H9 (cell line): ENCODE data around the gene KCNMA1. TPM values are rescaled to one million over a fixed set of nuclear protein-coding genes. Genes with fewer than 3 reads are reported as not detected.

ENCODE experiments used
- DNase-seq: peaks from one replicate; pipeline ENCODE4 v3.0.0-alpha.2; 2017
- H2AFZ ChIP-seq: one replicate; pipeline ENCODE4 v1.6.1; 2013; ENCODE audit warnings: mild to moderate bottlenecking, low read length, control low read depth, moderate library complexity
- H2AK5ac ChIP-seq: 2 replicates; pipeline ENCODE4 v1.6.1; 2013; ENCODE audit warnings: low read length, control low read depth, mixed read lengths; ENCODE audit not compliant: insufficient read length
- H2BK120ac ChIP-seq: one replicate; pipeline ENCODE4 v1.6.1; 2013; ENCODE audit warnings: low read depth, mild to moderate bottlenecking, low read length, control low read depth, inconsistent platforms; ENCODE audit not compliant: poor library complexity, severe bottlenecking
- H2BK12ac ChIP-seq: 2 replicates; pipeline ENCODE4 v1.6.1; 2013; ENCODE audit warnings: low read length, control low read depth, mixed read lengths, low read depth; ENCODE audit not compliant: insufficient read length
- H2BK15ac ChIP-seq: 2 replicates; pipeline ENCODE4 v1.6.1; 2013; ENCODE audit warnings: low read depth, low read length, control low read depth
- H2BK20ac ChIP-seq: one replicate; pipeline ENCODE4 v1.6.1; 2013; ENCODE audit warnings: low read depth, mild to moderate bottlenecking, low read length, control low read depth, inconsistent platforms; ENCODE audit not compliant: poor library complexity, severe bottlenecking
- H2BK5ac ChIP-seq: 2 replicates; pipeline ENCODE4 v1.6.1; 2013; ENCODE audit warnings: low read length, control low read depth, mixed read lengths; ENCODE audit not compliant: insufficient read length
- H3K14ac ChIP-seq: 2 replicates; pipeline ENCODE4 v1.6.1; 2013; ENCODE audit warnings: low read length, control low read depth; ENCODE audit not compliant: insufficient read depth
- H3K18ac ChIP-seq: 2 replicates; pipeline ENCODE4 v1.6.1; 2013; ENCODE audit warnings: low read depth, mild to moderate bottlenecking, mixed read lengths, low read length, control low read depth; ENCODE audit not compliant: insufficient read length
- H3K23ac ChIP-seq: 2 replicates; pipeline ENCODE4 v1.6.1; 2013; ENCODE audit warnings: low read length, control low read depth, mixed read lengths, low read depth; ENCODE audit not compliant: insufficient read length
- H3K23me2 ChIP-seq: 2 replicates; pipeline ENCODE4 v1.6.1; 2013; ENCODE audit warnings: low read depth, mild to moderate bottlenecking, mixed read lengths, low read length, control low read depth; ENCODE audit not compliant: insufficient read length, poor library complexity, severe bottlenecking
- H3K27ac ChIP-seq: 2 replicates; pipeline ENCODE4 v1.5.1; 2013; ENCODE audit warnings: low read length, control low read depth, mixed read lengths, low read depth; ENCODE audit not compliant: insufficient read length
- H3K27me3 ChIP-seq: 2 replicates; pipeline ENCODE4 v1.6.1; 2013; ENCODE audit warnings: low read length, control low read depth, inconsistent platforms; ENCODE audit not compliant: insufficient read depth
- H3K4ac ChIP-seq: 2 replicates; pipeline ENCODE4 v1.6.1; 2013; ENCODE audit warnings: low read depth, mild to moderate bottlenecking, control low read depth, inconsistent platforms, low read length, moderate library complexity
- H3K4me1 ChIP-seq: 2 replicates; pipeline ENCODE4 v1.6.1; 2013; ENCODE audit warnings: low read length, control low read depth, inconsistent platforms; ENCODE audit not compliant: insufficient read depth
- H3K4me2 ChIP-seq: 2 replicates; pipeline ENCODE4 v1.6.1; 2013; ENCODE audit warnings: low read length, control low read depth, mixed read lengths; ENCODE audit not compliant: insufficient read length, insufficient read depth
- H3K56ac ChIP-seq: 2 replicates; pipeline ENCODE4 v1.6.1; 2013; ENCODE audit warnings: low read depth, mild to moderate bottlenecking, mixed read lengths, low read length, control low read depth; ENCODE audit not compliant: insufficient read length
- H3K79me1 ChIP-seq: 2 replicates; pipeline ENCODE4 v1.6.1; 2013; ENCODE audit warnings: low read depth, mild to moderate bottlenecking, moderate library complexity, low read length, control low read depth, inconsistent platforms; ENCODE audit not compliant: insufficient read depth, poor library complexity, severe bottlenecking
- H3K79me2 ChIP-seq: 2 replicates; pipeline ENCODE4 v1.6.1; 2013; ENCODE audit warnings: low read length, control low read depth, inconsistent platforms; ENCODE audit not compliant: insufficient read depth
- H3K9ac ChIP-seq: 2 replicates; pipeline ENCODE4 v1.6.1; 2013; ENCODE audit warnings: low read length, control low read depth, mixed read lengths; ENCODE audit not compliant: insufficient read length; ENCODE audit errors: extremely low read depth
- H3K9me3 ChIP-seq: one replicate; pipeline ENCODE4 v1.6.1; 2013; ENCODE audit warnings: low read depth, low read length, inconsistent platforms; ENCODE audit not compliant: control insufficient read depth
- H3T11ph ChIP-seq: one replicate; pipeline ENCODE4 v1.6.1; 2013; ENCODE audit warnings: mild to moderate bottlenecking, low read length, control low read depth, inconsistent platforms
- H4K20me1 ChIP-seq: one replicate; pipeline ENCODE4 v1.6.1; 2013; ENCODE audit not compliant: control insufficient read depth, insufficient read length, insufficient read depth
- H4K5ac ChIP-seq: 2 replicates; pipeline ENCODE4 v1.6.1; 2013; ENCODE audit warnings: low read depth, mild to moderate bottlenecking, mixed read lengths, low read length, control low read depth; ENCODE audit not compliant: insufficient read length
- H4K8ac ChIP-seq: replicated peaks from 2 replicates; pipeline ENCODE4 v1.6.1; 2013; ENCODE audit warnings: low read length, control low read depth, mixed read lengths, low read depth; ENCODE audit not compliant: insufficient read length
- H4K91ac ChIP-seq: 2 replicates; pipeline ENCODE4 v1.6.1; 2013; ENCODE audit warnings: low read depth, mild to moderate bottlenecking, moderate library complexity, mixed read lengths, low read length, control low read depth; ENCODE audit not compliant: insufficient read length
- H3K27ac Mint-ChIP-seq, 3 experiments: 2 replicates in 2 of 3; 3 replicates in 1 of 3; pipeline ENCODE4 v1.8.0; 2020 to 2021; ENCODE audit warnings: mixed read lengths in 3 of 3, mild to moderate bottlenecking in 1 of 3, moderate library complexity in 1 of 3
- H3K27me3 Mint-ChIP-seq: 2 replicates; pipeline ENCODE4 v1.8.0; 2021; ENCODE audit warnings: low read depth, mild to moderate bottlenecking, moderate library complexity, mixed read lengths
- H3K36me3 Mint-ChIP-seq, 3 experiments: 2 replicates in 2 of 3; 3 replicates in 1 of 3; pipeline ENCODE4 v1.8.0; 2020 to 2021; ENCODE audit warnings: low read depth in 3 of 3, mixed read lengths in 3 of 3; ENCODE audit not compliant: insufficient read depth in 1 of 3
- H3K4me1 Mint-ChIP-seq, 2 experiments: 2 replicates each; pipeline ENCODE4 v1.8.0; 2020; ENCODE audit warnings: mixed read lengths in 2 of 2
- H3K4me3 Mint-ChIP-seq, 2 experiments: 2 replicates in 1 of 2; 3 replicates in 1 of 2; pipeline ENCODE4 v1.8.0; 2020 to 2021; ENCODE audit warnings: mild to moderate bottlenecking in 2 of 2, mixed read lengths in 2 of 2, moderate library complexity in 1 of 2
- H3K9me3 Mint-ChIP-seq, 2 experiments: 2 replicates in 1 of 2; 3 replicates in 1 of 2; pipeline ENCODE4 v1.8.0; 2020; ENCODE audit warnings: mild to moderate bottlenecking in 2 of 2, mixed read lengths in 2 of 2, moderate library complexity in 1 of 2
- WGBS: extraction: QIAGEN DNeasy Blood & Tissue Kit; methylation state at CpG from one replicate; pipeline ENCODE4 v1.1.7; 2013; ENCODE audit warnings: missing lambda C conversion rate, low lambda C conversion rate, mixed read lengths; ENCODE audit not compliant: insufficient read length; ENCODE audit errors: extremely low coverage; 5-methylcytosine and 5-hydroxymethylcytosine counted together
- total RNA-seq: library from RNA; stranded (reverse); gene quantifications from 2 replicates; pipeline ENCODE4 v1.2.1, GENCODE V29; 2021
- TF ChIP-seq, protein P1 (sequence below): fragments of 200-600 bp; sonication (generic); conservative IDR thresholded peaks from 3 replicates; pipeline ENCODE4 v1.8.0; 2021; ENCODE audit warnings: antibody characterized with exemption, mild to moderate bottlenecking

The KCNMA1 gene
- total RNA-seq, 1 experiment from 2014 or later, result 2.0 TPM

GRCh38 chr10:77281719-77282118 lies 355.9 kb downstream of the KCNMA1 start:
- no CpG with 5 or more reads among the region's 4 CpGs for WGBS
- Histone ChIP-seq H4K8ac (no peak overlapping the region), H3K4me2 (no peak overlapping the region), H3K23me2 (no peaks in the 10 kb centered on the region), H3K9me3 (no peaks in the 10 kb centered on the region), H3K79me2 (no peaks in the 10 kb centered on the region), H2AFZ (no peak overlapping the region), H3K56ac (no peak overlapping the region), H2AK5ac (no peak overlapping the region), H2BK120ac (no peak overlapping the region), H4K91ac (no peak overlapping the region), H2BK5ac (no peak overlapping the region), H2BK15ac (no peak overlapping the region), H3K27me3 (no peaks in the 10 kb centered on the region), H2BK20ac (no peak overlapping the region), H3K27ac (no peak overlapping the region), H3K79me1 (no peaks in the 10 kb centered on the region), H4K5ac (no peak overlapping the region), H3K18ac (no peak overlapping the region), H2BK12ac (no peak overlapping the region), H3K14ac (no peak overlapping the region), H4K20me1 (no peaks in the 10 kb centered on the region), H3T11ph (no peak overlapping the region), H3K9ac (no peak overlapping the region), H3K4ac (no peak overlapping the region), H3K4me1 (peaks cover 4% of the 10 kb centered on the region; the same call in 1 of the 2 replicates), H3K23ac (no peak overlapping the region)
- Mint-ChIP-seq H3K4me3 (no peak overlapping the region), H3K27me3 (peaks cover 2% of the 10 kb centered on the region; the same call in 1 of the 2 replicates), H3K4me1 (peaks cover 9 to 13% of the 10 kb centered on the region in 2 experiments), H3K27ac (no peak overlapping the region), H3K9me3 (peaks cover 4 to 7% of the 10 kb centered on the region in 2 experiments; a peak in 4 of 5 replicates), H3K36me3 (no peaks in the 10 kb centered on the region)
- no peak for DNase-seq
- TF ChIP-seq, protein P1, sequence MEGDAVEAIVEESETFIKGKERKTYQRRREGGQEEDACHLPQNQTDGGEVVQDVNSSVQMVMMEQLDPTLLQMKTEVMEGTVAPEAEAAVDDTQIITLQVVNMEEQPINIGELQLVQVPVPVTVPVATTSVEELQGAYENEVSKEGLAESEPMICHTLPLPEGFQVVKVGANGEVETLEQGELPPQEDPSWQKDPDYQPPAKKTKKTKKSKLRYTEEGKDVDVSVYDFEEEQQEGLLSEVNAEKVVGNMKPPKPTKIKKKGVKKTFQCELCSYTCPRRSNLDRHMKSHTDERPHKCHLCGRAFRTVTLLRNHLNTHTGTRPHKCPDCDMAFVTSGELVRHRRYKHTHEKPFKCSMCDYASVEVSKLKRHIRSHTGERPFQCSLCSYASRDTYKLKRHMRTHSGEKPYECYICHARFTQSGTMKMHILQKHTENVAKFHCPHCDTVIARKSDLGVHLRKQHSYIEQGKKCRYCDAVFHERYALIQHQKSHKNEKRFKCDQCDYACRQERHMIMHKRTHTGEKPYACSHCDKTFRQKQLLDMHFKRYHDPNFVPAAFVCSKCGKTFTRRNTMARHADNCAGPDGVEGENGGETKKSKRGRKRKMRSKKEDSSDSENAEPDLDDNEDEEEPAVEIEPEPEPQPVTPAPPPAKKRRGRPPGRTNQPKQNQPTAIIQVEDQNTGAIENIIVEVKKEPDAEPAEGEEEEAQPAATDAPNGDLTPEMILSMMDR, result no peak
